ENCODE data around the gene PDE11A. TPM values are rescaled to one million over a fixed set of nuclear protein-coding genes. Genes with fewer than 3 reads are reported as not detected.

The PDE11A gene
- total RNA-seq, 4 donors from 2014 or later, result 0.85 to 2.3 (median 2.1) TPM; not detected in 1

- H3K9me3 ChIP-seq, result no peaks in the 10 kb centered on the region
- peak overlapping the region; percentile 38 to 50 for H3K27ac ChIP-seq
- peaks cover 0 to 10% of the 10 kb centered on the region in 2 donors for H3K4me1 ChIP-seq
- intact Hi-C loops (cut with DNase I; ENCODE audit: low total_unique reads), result no loop called here
- DNase-seq, result peak; percentile 43 to 61
- H3K4me3 ChIP-seq, result peak overlapping the region in 1 of 2 donors; percentile 1
- H3K27me3 ChIP-seq, result no peaks in the 10 kb centered on the region
- TF ChIP-seq, protein P1, sequence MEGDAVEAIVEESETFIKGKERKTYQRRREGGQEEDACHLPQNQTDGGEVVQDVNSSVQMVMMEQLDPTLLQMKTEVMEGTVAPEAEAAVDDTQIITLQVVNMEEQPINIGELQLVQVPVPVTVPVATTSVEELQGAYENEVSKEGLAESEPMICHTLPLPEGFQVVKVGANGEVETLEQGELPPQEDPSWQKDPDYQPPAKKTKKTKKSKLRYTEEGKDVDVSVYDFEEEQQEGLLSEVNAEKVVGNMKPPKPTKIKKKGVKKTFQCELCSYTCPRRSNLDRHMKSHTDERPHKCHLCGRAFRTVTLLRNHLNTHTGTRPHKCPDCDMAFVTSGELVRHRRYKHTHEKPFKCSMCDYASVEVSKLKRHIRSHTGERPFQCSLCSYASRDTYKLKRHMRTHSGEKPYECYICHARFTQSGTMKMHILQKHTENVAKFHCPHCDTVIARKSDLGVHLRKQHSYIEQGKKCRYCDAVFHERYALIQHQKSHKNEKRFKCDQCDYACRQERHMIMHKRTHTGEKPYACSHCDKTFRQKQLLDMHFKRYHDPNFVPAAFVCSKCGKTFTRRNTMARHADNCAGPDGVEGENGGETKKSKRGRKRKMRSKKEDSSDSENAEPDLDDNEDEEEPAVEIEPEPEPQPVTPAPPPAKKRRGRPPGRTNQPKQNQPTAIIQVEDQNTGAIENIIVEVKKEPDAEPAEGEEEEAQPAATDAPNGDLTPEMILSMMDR (IDR thresholded peaks at IDR 0.05), result no peak
- no peak for TF ChIP-seq POLR2A (IDR thresholded peaks at IDR 0.05)
- no peaks in the 10 kb centered on the region for H3K36me3 ChIP-seq
These were observed 474.0 kb downstream of the PDE11A start for GRCh38 chr2:177598326-177599138.

GRCh38 chr2:177597759-177598158 lies 474.8 kb downstream of the PDE11A start:
- TF ChIP-seq, protein P1 (IDR thresholded peaks at IDR 0.05), result no peak
- no peak for TF ChIP-seq POLR2A (IDR thresholded peaks at IDR 0.05)
- no peaks in the 10 kb centered on the region for H3K9me3 ChIP-seq
- intact Hi-C loops (cut with DNase I; ENCODE audit: low total_unique reads), result no loop called here
- H3K36me3 ChIP-seq, result no peaks in the 10 kb centered on the region
- peaks cover 0 to 10% of the 10 kb centered on the region in 2 donors for H3K4me1 ChIP-seq
- H3K27ac ChIP-seq, result peak overlapping the region; percentile 38 to 50
- DNase-seq, result peak in 1 of 2 donors; percentile 46
- peak overlapping the region in 1 of 2 donors; percentile 1 for H3K4me3 ChIP-seq
- no peaks in the 10 kb centered on the region for H3K27me3 ChIP-seq

- Histone ChIP-seq H3K27ac (peak overlapping the region; percentile 38 to 50), H3K4me3 (no peak overlapping the region), H3K4me1 (peaks cover 0 to 10% of the 10 kb centered on the region in 2 donors), H3K36me3 (no peaks in the 10 kb centered on the region), H3K9me3 (no peaks in the 10 kb centered on the region), H3K27me3 (no peaks in the 10 kb centered on the region)
- no peak for DNase-seq
- TF ChIP-seq POLR2A (IDR thresholded peaks at IDR 0.05), result no peak
- TF ChIP-seq, protein P1 (IDR thresholded peaks at IDR 0.05), result peak in 1 of 4 experiments; percentile 3
- intact Hi-C loops (cut with DNase I; ENCODE audit: low total_unique reads), result no loop called here
These were observed 475.7 kb downstream of the PDE11A start for GRCh38 chr2:177596866-177597265.

GRCh38 chr2:177595126-177595845 lies 477.3 kb downstream of the PDE11A start:
- H3K36me3 ChIP-seq, result no peaks in the 10 kb centered on the region
- intact Hi-C loops (cut with DNase I; ENCODE audit: low total_unique reads), result no loop called here
- TF ChIP-seq, protein P1 (IDR thresholded peaks at IDR 0.05), result no peak
- no peak for TF ChIP-seq POLR2A (IDR thresholded peaks at IDR 0.05)
- H3K27me3 ChIP-seq, result no peaks in the 10 kb centered on the region
- no peak overlapping the region for H3K4me3 ChIP-seq
- H3K4me1 ChIP-seq, result peaks cover 0 to 10% of the 10 kb centered on the region in 2 donors
- no peaks in the 10 kb centered on the region for H3K9me3 ChIP-seq
- DNase-seq, result no peak
- no peak overlapping the region for H3K27ac ChIP-seq

DNA sequence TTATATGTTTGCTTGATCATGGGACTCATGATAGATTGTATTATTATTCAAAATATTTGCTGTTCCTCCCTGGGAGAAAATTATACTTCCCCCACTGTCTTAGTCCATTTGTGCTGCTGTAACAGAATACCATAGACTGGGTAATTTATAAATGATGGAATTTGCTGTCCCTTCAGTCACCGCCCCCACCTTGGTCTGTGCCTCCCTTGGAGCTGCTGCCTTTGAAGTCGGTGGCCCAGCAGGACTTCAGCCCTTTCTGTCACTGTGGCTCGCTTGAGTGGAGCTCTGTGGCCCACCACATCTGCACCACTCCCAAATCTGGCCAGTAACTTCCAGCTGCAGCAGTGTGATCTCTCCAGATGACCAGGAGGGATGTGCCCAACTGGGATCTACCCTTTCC lies 479.2 kb downstream of the PDE11A start:
- H3K27me3 ChIP-seq, result no peaks in the 10 kb centered on the region
- no peaks in the 10 kb centered on the region for H3K4me1 ChIP-seq
- no peaks in the 10 kb centered on the region for H3K36me3 ChIP-seq
- no peak overlapping the region for H3K27ac ChIP-seq
- no peak for DNase-seq
- TF ChIP-seq POLR2A (IDR thresholded peaks at IDR 0.05), result no peak
- TF ChIP-seq, protein P1 (IDR thresholded peaks at IDR 0.05), result no peak
- H3K9me3 ChIP-seq, result no peaks in the 10 kb centered on the region
- H3K4me3 ChIP-seq, result no peak overlapping the region
- intact Hi-C loops (cut with DNase I; ENCODE audit: low total_unique reads), result no loop called here

All from uterus (tissue), 4 donors.